HEK293 (cell line): ENCODE data around the gene NFKBIE.

Experiments used
- CTCF ChIA-PET: fragments of 350-600 bp; formaldehyde crosslinking; extraction: SDS; loops from one replicate; lab custom pipeline; 2021; ENCODE audit warnings: antibody characterized with exemption; lab: Yijun Ruan, JAX
- POLR2A ChIA-PET: fragments of 300-600 bp; formaldehyde crosslinking; extraction: SDS; loops from one replicate; lab custom pipeline; 2020; ENCODE audit warnings: antibody characterized with exemption, inconsistent platforms; lab: Yijun Ruan, JAX
- H3K27ac ChIP-seq: fragments of 200-500 bp; sonication (Bioruptor generic); 2 replicates; pipeline ENCODE4 v1.5.1; 2014; ENCODE audit warnings: low read depth, low read length, control low read depth, inconsistent platforms; ENCODE audit errors: extremely low read depth
- H3K36me3 ChIP-seq, 2 experiments: fragments of 200-500 bp in 1 of 2; sonication (Bioruptor generic) in 1 of 2; 1 replicate in 1 of 2; 2 replicates in 1 of 2; pipeline ENCODE4 v1.5.1; 2014 to 2017; ENCODE audit warnings: inconsistent platforms in 2 of 2, low read length in 2 of 2; ENCODE audit not compliant: control insufficient read depth in 2 of 2, insufficient read depth in 1 of 2
- H3K4me1 ChIP-seq: fragments of 200-500 bp; sonication (Bioruptor generic); 2 replicates; pipeline ENCODE4 v1.5.1; 2014; ENCODE audit warnings: mild to moderate bottlenecking, low read length, inconsistent platforms; ENCODE audit not compliant: control insufficient read depth, insufficient read depth
- H3K4me3 ChIP-seq: 2 replicates; pipeline ENCODE4 v1.5.1; 2011; ENCODE audit warnings: low read depth, mild to moderate bottlenecking, control low read depth, low read length, moderate library complexity
- H3K9me3 ChIP-seq: fragments of 200-500 bp; sonication (Bioruptor generic); 2 replicates; pipeline ENCODE4 v1.5.1; 2014; ENCODE audit warnings: low read depth, low read length, inconsistent platforms; ENCODE audit not compliant: control insufficient read depth, insufficient read depth
- EGR2 ChIP-seq: fragments of 450-650 bp; formaldehyde crosslinking; IDR thresholded peaks from 2 replicates; pipeline ENCODE4 v1.5.1; 2016; ENCODE audit warnings: low read depth, missing biosample characterization, missing genetic modification characterization
- REPIN1 ChIP-seq: fragments of 450-650 bp; formaldehyde crosslinking; IDR thresholded peaks from 2 replicates; pipeline ENCODE4 v1.5.1; 2017; ENCODE audit warnings: missing biosample characterization, missing genetic modification characterization, low read depth
- SALL2 ChIP-seq: fragments of 450-650 bp; formaldehyde crosslinking; IDR thresholded peaks from 2 replicates; pipeline ENCODE4 v1.5.0; 2017; ENCODE audit warnings: missing biosample characterization, mild to moderate bottlenecking, missing genetic modification characterization, borderline replicate concordance
- SCRT2 ChIP-seq: fragments of 450-650 bp; formaldehyde crosslinking; IDR thresholded peaks from 2 replicates; pipeline ENCODE4 v1.5.1; 2016; ENCODE audit warnings: missing biosample characterization, missing genetic modification characterization
- TRIM28 ChIP-seq: IDR thresholded peaks from 2 replicates; pipeline ENCODE4 v1.6.1; 2011; ENCODE audit warnings: low read length, control low read depth, borderline replicate concordance
- ZFP41 ChIP-seq: fragments of 450-650 bp; formaldehyde crosslinking; IDR thresholded peaks from 2 replicates; pipeline ENCODE4 v1.5.1; 2016; ENCODE audit warnings: missing biosample characterization, missing genetic modification characterization, borderline replicate concordance
- ZNF155 ChIP-seq: fragments of 450-650 bp; formaldehyde crosslinking; IDR thresholded peaks from 2 replicates; pipeline ENCODE4 v1.5.1; 2016; ENCODE audit warnings: missing biosample characterization, missing genetic modification characterization
- ZNF184 ChIP-seq: fragments of 450-650 bp; IDR thresholded peaks from 2 replicates; pipeline ENCODE4 v1.5.1; 2018; ENCODE audit warnings: missing biosample characterization, mild to moderate bottlenecking, missing genetic modification characterization
- ZNF19 ChIP-seq: fragments of 450-650 bp; formaldehyde crosslinking; IDR thresholded peaks from 2 replicates; pipeline ENCODE4; 2016; ENCODE audit warnings: missing biosample characterization, missing genetic modification characterization, low read depth
- ZNF350 ChIP-seq: fragments of 450-650 bp; formaldehyde crosslinking; IDR thresholded peaks from 2 replicates; pipeline ENCODE4 v1.5.0; 2017; ENCODE audit warnings: missing biosample characterization, mild to moderate bottlenecking, missing genetic modification characterization
- ZNF433 ChIP-seq: fragments of 450-650 bp; formaldehyde crosslinking; IDR thresholded peaks from 2 replicates; pipeline ENCODE4 v1.5.1; 2016; ENCODE audit warnings: missing biosample characterization, missing genetic modification characterization, low read depth
- ZNF501 ChIP-seq: fragments of 450-650 bp; formaldehyde crosslinking; IDR thresholded peaks from 2 replicates; pipeline ENCODE4 v1.5.1; 2016; ENCODE audit warnings: missing biosample characterization, missing genetic modification characterization
- ZNF548 ChIP-seq: fragments of 450-650 bp; formaldehyde crosslinking; IDR thresholded peaks from 2 replicates; pipeline ENCODE4 v1.5.1; 2016; ENCODE audit warnings: missing biosample characterization, missing genetic modification characterization
- ZNF600 ChIP-seq: fragments of 450-650 bp; formaldehyde crosslinking; IDR thresholded peaks from 2 replicates; pipeline ENCODE4 v1.5.1; 2016; ENCODE audit warnings: missing biosample characterization, missing genetic modification characterization
- ZNF776 ChIP-seq: fragments of 450-650 bp; formaldehyde crosslinking; IDR thresholded peaks from 2 replicates; pipeline ENCODE4 v1.5.0; 2017; ENCODE audit warnings: missing biosample characterization, missing genetic modification characterization, borderline replicate concordance
- ZNF843 ChIP-seq: fragments of 450-650 bp; formaldehyde crosslinking; IDR thresholded peaks from 2 replicates; pipeline ENCODE4 v1.5.1; 2016; ENCODE audit warnings: missing biosample characterization, missing genetic modification characterization
- TF ChIP-seq, protein P1 (sequence below): fragments of 450-650 bp; formaldehyde crosslinking; IDR thresholded peaks from 2 replicates; pipeline ENCODE4 v1.5.0; 2017; ENCODE audit warnings: missing biosample characterization, missing genetic modification characterization, borderline replicate concordance
- TF ChIP-seq, protein P2 (sequence below): fragments of 450-650 bp; formaldehyde crosslinking; IDR thresholded peaks from 2 replicates; pipeline ENCODE4 v1.5.1; 2017; ENCODE audit warnings: missing biosample characterization, missing genetic modification characterization
- TF ChIP-seq, protein P3 (sequence below): sonication (generic); formaldehyde crosslinking; IDR thresholded peaks from 2 replicates; pipeline ENCODE4 v1.8.1; 2022; ENCODE audit warnings: mild to moderate bottlenecking, moderate library complexity, missing genetic modification reagents
- TF ChIP-seq, protein P4 (sequence below): fragments of 450-650 bp; formaldehyde crosslinking; optimal IDR thresholded peaks from 2 replicates; pipeline ENCODE3; 2016; ENCODE audit warnings: missing biosample characterization, mild to moderate bottlenecking, missing genetic modification characterization
- TF ChIP-seq, protein P5 (sequence below): fragments of 450-650 bp; formaldehyde crosslinking; IDR thresholded peaks from 2 replicates; pipeline ENCODE4 v1.5.1; 2016; ENCODE audit warnings: missing biosample characterization, missing genetic modification characterization
- TF ChIP-seq, protein P6 (sequence below): fragments of 450-650 bp; formaldehyde crosslinking; IDR thresholded peaks from 2 replicates; pipeline ENCODE4 v1.5.1; 2017; ENCODE audit warnings: missing biosample characterization, mild to moderate bottlenecking, missing genetic modification characterization, moderate library complexity

NFKBIE gene

DNA sequence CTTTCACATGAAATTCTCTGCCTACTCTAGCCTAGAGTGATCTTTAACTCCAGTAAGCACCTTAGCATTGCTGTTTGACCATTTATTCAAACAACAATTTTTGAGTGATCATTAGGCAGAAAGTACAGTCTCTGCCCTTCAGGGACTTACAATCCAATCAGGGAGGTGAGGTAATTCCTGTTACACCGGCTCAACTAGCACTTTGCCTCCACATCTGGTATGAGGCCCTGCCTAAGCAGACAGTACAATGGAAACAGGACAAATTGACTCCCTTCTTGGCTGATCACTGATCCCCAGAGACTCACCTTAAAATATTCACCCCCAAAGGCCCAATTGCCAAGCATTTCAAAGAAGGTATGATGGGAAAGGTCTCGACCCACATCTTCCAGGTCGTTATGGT lies 46.4 kb upstream of the NFKBIE start (continued):
- TF ChIP-seq, protein P1, sequence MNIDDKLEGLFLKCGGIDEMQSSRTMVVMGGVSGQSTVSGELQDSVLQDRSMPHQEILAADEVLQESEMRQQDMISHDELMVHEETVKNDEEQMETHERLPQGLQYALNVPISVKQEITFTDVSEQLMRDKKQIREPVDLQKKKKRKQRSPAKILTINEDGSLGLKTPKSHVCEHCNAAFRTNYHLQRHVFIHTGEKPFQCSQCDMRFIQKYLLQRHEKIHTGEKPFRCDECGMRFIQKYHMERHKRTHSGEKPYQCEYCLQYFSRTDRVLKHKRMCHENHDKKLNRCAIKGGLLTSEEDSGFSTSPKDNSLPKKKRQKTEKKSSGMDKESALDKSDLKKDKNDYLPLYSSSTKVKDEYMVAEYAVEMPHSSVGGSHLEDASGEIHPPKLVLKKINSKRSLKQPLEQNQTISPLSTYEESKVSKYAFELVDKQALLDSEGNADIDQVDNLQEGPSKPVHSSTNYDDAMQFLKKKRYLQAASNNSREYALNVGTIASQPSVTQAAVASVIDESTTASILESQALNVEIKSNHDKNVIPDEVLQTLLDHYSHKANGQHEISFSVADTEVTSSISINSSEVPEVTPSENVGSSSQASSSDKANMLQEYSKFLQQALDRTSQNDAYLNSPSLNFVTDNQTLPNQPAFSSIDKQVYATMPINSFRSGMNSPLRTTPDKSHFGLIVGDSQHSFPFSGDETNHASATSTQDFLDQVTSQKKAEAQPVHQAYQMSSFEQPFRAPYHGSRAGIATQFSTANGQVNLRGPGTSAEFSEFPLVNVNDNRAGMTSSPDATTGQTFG (tag by site-specific recombination): no peak
- TF ChIP-seq, all 188 proteins: peak for 0

DNA sequence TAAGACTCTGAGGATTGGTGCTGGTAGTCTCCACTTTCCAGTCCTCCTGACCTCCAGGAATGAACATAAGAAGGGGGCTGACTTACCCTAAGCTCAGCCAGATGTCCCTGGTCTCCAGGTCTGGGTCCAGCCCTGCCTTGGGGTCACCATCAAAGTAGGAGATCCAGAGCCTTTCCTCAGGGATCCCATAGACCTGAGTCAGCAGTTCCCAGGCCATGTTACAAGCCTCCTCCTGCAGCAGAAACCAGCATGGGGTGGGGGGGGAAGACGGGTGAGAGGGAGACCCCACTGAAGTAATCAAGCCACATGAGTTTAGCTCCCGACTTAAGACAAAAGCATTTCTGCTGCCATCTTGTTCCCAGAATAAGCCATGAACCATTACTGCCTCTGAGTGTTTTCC lies 46.0 kb upstream of the NFKBIE start:
- ChIA-PET POLR2A (no interaction called here), CTCF (interaction anchor here (0.7 to 8.8 kb wide), 8 partner anchors 15 to 50 kb away, joined by 3 to 89 read pairs (median 4); partner anchors contain the start of gene TMEM151B)
- Histone ChIP-seq H3K27ac (no peak overlapping the region), H3K9me3 (no peaks in the 10 kb centered on the region), H3K36me3 (peaks cover 15 to 59% of the 10 kb centered on the region in 2 experiments), H3K4me3 (no peak overlapping the region), H3K4me1 (peaks cover 5% of the 10 kb centered on the region; the same call in 1 of the 2 replicates)
- TF ChIP-seq ZNF19 (tag by site-specific recombination) (no peak), ZNF501 (tag by site-specific recombination) (no peak)

DNA sequence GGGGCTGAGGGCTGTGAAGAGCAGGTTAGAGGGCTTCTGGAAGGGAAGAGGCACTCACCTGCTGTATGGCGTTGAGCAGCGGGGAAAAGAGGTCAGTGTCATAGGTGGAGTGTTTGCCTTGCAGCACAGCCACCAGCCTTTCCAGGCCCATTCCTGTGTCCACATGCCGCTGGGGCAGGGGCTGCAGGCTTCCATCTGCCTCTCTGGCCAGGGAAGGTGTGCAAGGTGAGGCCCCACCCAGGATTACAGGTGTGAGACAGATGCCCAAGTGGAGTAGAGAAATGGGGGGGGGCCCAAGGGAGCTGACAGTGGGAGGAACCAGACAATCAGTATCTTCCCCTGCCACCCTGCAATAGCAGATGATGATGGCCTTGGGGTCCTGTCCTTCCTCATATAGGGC lies 44.9 kb upstream of the NFKBIE start:
- POLR2A ChIA-PET: interaction anchor here (1.4 kb wide), 1 partner anchor 15 kb away, joined by 5 read pairs; no protein-coding TSS in a partner anchor
- no peak overlapping the region for H3K27ac ChIP-seq
- H3K9me3 ChIP-seq: no peaks in the 10 kb centered on the region
- H3K4me3 ChIP-seq: no peak overlapping the region
- peaks cover 5% of the 10 kb centered on the region; the same call in 1 of the 2 replicates for H3K4me1 ChIP-seq
- H3K36me3 ChIP-seq: peaks cover 15 to 69% of the 10 kb centered on the region in 2 experiments
- CTCF ChIA-PET: interaction anchor here (0.6 to 8.8 kb wide), 5 partner anchors 12 to 329 kb away, joined by 3 to 89 read pairs (median 3); partner anchors contain the start of gene TMEM151B
- TF ChIP-seq ZNF184 (tag by site-specific recombination) (no peak), ZNF350 (tag by site-specific recombination) (no peak), ZNF433 (no peak), ZNF843 (tag by site-specific recombination) (no peak), SCRT2 (tag by site-specific recombination) (no peak), EGR2 (tag by site-specific recombination) (no peak), ZFP41 (tag by site-specific recombination) (no peak), REPIN1 (tag by site-specific recombination) (no peak), SALL2 (no peak), ZNF155 (tag by site-specific recombination) (no peak), ZNF548 (tag by site-specific recombination) (no peak), TRIM28 (no peak), ZNF776 (tag by site-specific recombination) (no peak), ZNF600 (tag by site-specific recombination) (no peak)
- TF ChIP-seq, protein P2, sequence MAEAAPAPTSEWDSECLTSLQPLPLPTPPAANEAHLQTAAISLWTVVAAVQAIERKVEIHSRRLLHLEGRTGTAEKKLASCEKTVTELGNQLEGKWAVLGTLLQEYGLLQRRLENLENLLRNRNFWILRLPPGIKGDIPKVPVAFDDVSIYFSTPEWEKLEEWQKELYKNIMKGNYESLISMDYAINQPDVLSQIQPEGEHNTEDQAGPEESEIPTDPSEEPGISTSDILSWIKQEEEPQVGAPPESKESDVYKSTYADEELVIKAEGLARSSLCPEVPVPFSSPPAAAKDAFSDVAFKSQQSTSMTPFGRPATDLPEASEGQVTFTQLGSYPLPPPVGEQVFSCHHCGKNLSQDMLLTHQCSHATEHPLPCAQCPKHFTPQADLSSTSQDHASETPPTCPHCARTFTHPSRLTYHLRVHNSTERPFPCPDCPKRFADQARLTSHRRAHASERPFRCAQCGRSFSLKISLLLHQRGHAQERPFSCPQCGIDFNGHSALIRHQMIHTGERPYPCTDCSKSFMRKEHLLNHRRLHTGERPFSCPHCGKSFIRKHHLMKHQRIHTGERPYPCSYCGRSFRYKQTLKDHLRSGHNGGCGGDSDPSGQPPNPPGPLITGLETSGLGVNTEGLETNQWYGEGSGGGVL (tag by site-specific recombination): no peak
- TF ChIP-seq, protein P3, sequence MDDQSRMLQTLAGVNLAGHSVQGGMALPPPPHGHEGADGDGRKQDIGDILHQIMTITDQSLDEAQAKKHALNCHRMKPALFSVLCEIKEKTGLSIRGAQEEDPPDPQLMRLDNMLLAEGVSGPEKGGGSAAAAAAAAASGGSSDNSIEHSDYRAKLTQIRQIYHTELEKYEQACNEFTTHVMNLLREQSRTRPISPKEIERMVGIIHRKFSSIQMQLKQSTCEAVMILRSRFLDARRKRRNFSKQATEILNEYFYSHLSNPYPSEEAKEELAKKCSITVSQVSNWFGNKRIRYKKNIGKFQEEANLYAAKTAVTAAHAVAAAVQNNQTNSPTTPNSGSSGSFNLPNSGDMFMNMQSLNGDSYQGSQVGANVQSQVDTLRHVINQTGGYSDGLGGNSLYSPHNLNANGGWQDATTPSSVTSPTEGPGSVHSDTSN (CRISPR knock-in tag): no peak
- TF ChIP-seq, protein P4, sequence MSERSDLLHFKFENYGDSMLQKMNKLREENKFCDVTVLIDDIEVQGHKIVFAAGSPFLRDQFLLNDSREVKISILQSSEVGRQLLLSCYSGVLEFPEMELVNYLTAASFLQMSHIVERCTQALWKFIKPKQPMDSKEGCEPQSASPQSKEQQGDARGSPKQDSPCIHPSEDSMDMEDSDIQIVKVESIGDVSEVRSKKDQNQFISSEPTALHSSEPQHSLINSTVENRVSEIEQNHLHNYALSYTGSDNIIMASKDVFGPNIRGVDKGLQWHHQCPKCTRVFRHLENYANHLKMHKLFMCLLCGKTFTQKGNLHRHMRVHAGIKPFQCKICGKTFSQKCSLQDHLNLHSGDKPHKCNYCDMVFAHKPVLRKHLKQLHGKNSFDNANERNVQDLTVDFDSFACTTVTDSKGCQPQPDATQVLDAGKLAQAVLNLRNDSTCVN (tag by site-specific recombination): no peak
- TF ChIP-seq, protein P5, sequence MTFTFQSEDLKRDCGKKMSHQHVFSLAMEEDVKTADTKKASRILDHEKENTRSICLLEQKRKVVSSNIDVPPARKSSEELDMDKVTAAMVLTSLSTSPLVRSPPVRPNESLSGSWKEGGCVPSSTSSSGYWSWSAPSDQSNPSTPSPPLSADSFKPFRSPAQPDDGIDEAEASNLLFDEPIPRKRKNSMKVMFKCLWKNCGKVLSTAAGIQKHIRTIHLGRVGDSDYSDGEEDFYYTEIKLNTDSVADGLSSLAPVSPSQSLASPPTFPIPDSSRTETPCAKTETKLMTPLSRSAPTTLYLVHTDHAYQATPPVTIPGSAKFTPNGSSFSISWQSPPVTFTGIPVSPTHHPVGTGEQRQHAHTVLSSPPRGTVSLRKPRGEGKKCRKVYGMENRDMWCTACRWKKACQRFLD: no peak
- TF ChIP-seq, protein P6, sequence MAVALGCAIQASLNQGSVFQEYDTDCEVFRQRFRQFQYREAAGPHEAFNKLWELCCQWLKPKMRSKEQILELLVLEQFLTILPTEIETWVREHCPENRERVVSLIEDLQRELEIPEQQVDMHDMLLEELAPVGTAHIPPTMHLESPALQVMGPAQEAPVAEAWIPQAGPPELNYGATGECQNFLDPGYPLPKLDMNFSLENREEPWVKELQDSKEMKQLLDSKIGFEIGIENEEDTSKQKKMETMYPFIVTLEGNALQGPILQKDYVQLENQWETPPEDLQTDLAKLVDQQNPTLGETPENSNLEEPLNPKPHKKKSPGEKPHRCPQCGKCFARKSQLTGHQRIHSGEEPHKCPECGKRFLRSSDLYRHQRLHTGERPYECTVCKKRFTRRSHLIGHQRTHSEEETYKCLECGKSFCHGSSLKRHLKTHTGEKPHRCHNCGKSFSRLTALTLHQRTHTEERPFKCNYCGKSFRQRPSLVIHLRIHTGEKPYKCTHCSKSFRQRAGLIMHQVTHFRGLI (tag by site-specific recombination): no peak
